Muscle layer of duodenum (tissue), 2 donors: ENCODE data around the gene HPGD.
"Not testable (repeated sequence)": the region's sequence is repeated elsewhere in the genome, so short reads cannot be mapped to it uniquely, and the experiment has no call there.

Experiments
- H3K27ac ChIP-seq: one replicate; pipeline ENCODE4 v1.7.0; 2013; ENCODE audit warnings: mild to moderate bottlenecking, low read length
- H3K27me3 ChIP-seq: one replicate; pipeline ENCODE4 v1.7.0; 2013; ENCODE audit warnings: low read depth, mild to moderate bottlenecking, control low read depth, low read length
- H3K36me3 ChIP-seq, 2 donors: one replicate each; pipeline ENCODE4 v1.7.0; 2013; ENCODE audit warnings: low read length in 2 of 2, control low read depth in 1 of 2, mild to moderate bottlenecking in 1 of 2; ENCODE audit not compliant: insufficient read depth in 2 of 2, control insufficient read depth in 1 of 2
- H3K4me1 ChIP-seq, 2 donors: one replicate each; pipeline ENCODE4 v1.7.0; 2013; ENCODE audit warnings: low read length in 2 of 2, mild to moderate bottlenecking in 2 of 2, control low read depth in 1 of 2, moderate library complexity in 1 of 2; ENCODE audit not compliant: insufficient read depth in 2 of 2, control insufficient read depth in 1 of 2
- H3K4me3 ChIP-seq, 2 donors: one replicate each; pipeline ENCODE4 v1.7.0; 2013; ENCODE audit warnings: low read length in 2 of 2, low read depth in 1 of 2, mild to moderate bottlenecking in 1 of 2
- H3K9me3 ChIP-seq, 2 donors: one replicate each; pipeline ENCODE4 v1.7.0; 2013; ENCODE audit warnings: low read length in 2 of 2, control low read depth in 1 of 2, mild to moderate bottlenecking in 1 of 2; ENCODE audit not compliant: control insufficient read depth in 1 of 2
- donor health status: healthy.

Gene HPGD

GRCh38 chr4:174496631-174497432 is 25.5 kb downstream of the HPGD start:
- Histone ChIP-seq H3K9me3 (no peaks in the 10 kb centered on the region), H3K4me1 (peaks cover 0 to 7% of the 10 kb centered on the region in 2 donors), H3K27ac (no peak overlapping the region), H3K36me3 (no peaks in the 10 kb centered on the region), H3K4me3 (no peak overlapping the region), H3K27me3 (no peaks in the 10 kb centered on the region)

- Histone ChIP-seq H3K4me3 (no peak overlapping the region), H3K4me1 (peaks cover 0 to 7% of the 10 kb centered on the region in 2 donors), H3K27me3 (no peaks in the 10 kb centered on the region), H3K36me3 (no peaks in the 10 kb centered on the region), H3K27ac (no peak overlapping the region), H3K9me3 (no peaks in the 10 kb centered on the region)
These were observed 26.7 kb downstream of the HPGD start for GRCh38 chr4:174495626-174496025.

- Histone ChIP-seq H3K9me3 (no peaks in the 10 kb centered on the region), H3K27ac (no peak overlapping the region), H3K4me3 (no peak overlapping the region), H3K4me1 (peaks cover 0 to 7% of the 10 kb centered on the region in 2 donors), H3K36me3 (no peaks in the 10 kb centered on the region), H3K27me3 (no peaks in the 10 kb centered on the region)
These were observed 27.6 kb downstream of the HPGD start for GRCh38 chr4:174494726-174495125.

- Histone ChIP-seq H3K27me3 (no peaks in the 10 kb centered on the region), H3K4me3 (no peak overlapping the region), H3K9me3 (no peaks in the 10 kb centered on the region), H3K4me1 (peaks cover 0 to 7% of the 10 kb centered on the region in 2 donors), H3K27ac (no peak overlapping the region), H3K36me3 (no peaks in the 10 kb centered on the region)
These were observed 28.1 kb downstream of the HPGD start for GRCh38 chr4:174494146-174494545.

- no peaks in the 10 kb centered on the region for H3K27me3 ChIP-seq
- H3K27ac ChIP-seq: no peak overlapping the region
- H3K4me1 ChIP-seq: no peaks in the 10 kb centered on the region
- no peak overlapping the region for H3K4me3 ChIP-seq
- H3K9me3 ChIP-seq: no peaks in the 10 kb centered on the region
- H3K36me3 ChIP-seq: no peaks in the 10 kb centered on the region
These were observed 31.8 kb downstream of the HPGD start for GRCh38 chr4:174490451-174490961.

GRCh38 chr4:174488368-174488767 is 33.9 kb downstream of the HPGD start:
- H3K9me3 ChIP-seq, H3K27me3 ChIP-seq, H3K4me1 ChIP-seq, H3K36me3 ChIP-seq, H3K27ac ChIP-seq, H3K4me3 ChIP-seq: not testable (repeated sequence)

- Histone ChIP-seq H3K4me3 (no peak overlapping the region), H3K9me3 (no peaks in the 10 kb centered on the region), H3K4me1 (no peaks in the 10 kb centered on the region), H3K27ac (no peak overlapping the region), H3K27me3 (no peaks in the 10 kb centered on the region), H3K36me3 (no peaks in the 10 kb centered on the region)
These were observed 37.3 kb downstream of the HPGD start for GRCh38 chr4:174485025-174485424.

GRCh38 chr4:174483792-174484191 is 38.5 kb downstream of the HPGD start:
- Histone ChIP-seq H3K36me3 (no peaks in the 10 kb centered on the region), H3K9me3 (no peaks in the 10 kb centered on the region), H3K27ac (no peak overlapping the region), H3K4me1 (no peaks in the 10 kb centered on the region), H3K4me3 (no peak overlapping the region), H3K27me3 (no peaks in the 10 kb centered on the region)

GRCh38 chr4:174479140-174479539 is 43.1 kb downstream of the HPGD start:
- H3K4me3 ChIP-seq: no peak overlapping the region
- no peaks in the 10 kb centered on the region for H3K4me1 ChIP-seq
- H3K9me3 ChIP-seq: no peaks in the 10 kb centered on the region
- no peaks in the 10 kb centered on the region for H3K36me3 ChIP-seq
- H3K27ac ChIP-seq: no peak overlapping the region
- H3K27me3 ChIP-seq: no peaks in the 10 kb centered on the region

- Histone ChIP-seq H3K36me3 (no peaks in the 10 kb centered on the region), H3K27me3 (no peaks in the 10 kb centered on the region), H3K4me3 (no peak overlapping the region), H3K9me3 (no peaks in the 10 kb centered on the region), H3K4me1 (no peaks in the 10 kb centered on the region), H3K27ac (no peak overlapping the region)
These were observed 46.8 kb downstream of the HPGD start for GRCh38 chr4:174475528-174475927.

GRCh38 chr4:174474457-174475075 is 47.7 kb downstream of the HPGD start:
- Histone ChIP-seq H3K36me3 (no peaks in the 10 kb centered on the region), H3K9me3 (no peaks in the 10 kb centered on the region), H3K4me3 (no peak overlapping the region), H3K4me1 (no peaks in the 10 kb centered on the region), H3K27me3 (no peaks in the 10 kb centered on the region), H3K27ac (no peak overlapping the region)
